ENCODE data around the gene C2orf68.

C2orf68 gene

DNA sequence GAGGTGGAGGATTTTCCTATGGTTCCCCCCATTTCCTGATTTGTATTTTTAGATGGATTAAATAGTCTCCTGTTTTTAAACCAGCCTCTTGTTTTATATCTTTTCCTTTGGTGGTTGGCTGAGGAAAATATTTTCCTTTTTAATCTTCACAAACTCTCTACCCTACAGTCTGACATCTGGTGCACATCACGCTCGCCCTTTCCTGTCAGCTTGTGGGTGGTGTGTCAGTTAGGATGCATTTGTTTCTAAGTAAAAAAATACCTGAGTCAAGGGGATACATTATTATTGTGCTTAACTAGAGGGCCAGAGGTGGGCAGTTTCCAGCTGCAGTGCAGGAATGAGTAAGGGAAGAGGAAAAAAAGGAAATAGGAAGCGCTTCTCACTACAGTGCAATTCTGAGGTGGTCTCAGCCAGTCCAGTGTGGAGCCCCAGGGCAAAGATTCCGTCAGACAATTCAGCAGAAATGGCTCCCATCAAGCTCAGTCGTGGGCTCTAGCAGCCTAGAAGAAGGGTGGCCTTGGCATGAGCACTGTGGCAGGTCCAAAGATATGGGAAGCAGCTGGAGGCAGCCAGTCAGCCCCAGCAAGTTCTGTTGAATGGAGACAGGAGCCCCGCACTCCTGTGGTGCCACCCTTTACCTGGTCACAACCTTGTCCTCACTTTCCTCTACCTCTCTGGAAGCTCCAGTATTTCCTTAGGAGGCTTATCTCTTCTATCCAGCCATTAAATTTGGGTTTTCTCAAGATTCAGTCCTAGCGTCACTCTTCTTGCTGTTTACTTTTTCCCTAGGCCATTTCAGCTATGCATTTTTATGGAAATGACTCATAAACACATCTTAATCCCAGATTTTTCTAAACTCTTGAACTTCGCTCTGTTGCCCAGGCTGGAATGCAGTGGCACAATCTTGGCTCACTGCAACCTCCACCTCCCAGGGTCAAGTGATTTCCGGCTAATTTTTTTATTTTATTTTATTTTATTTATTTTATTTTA is 37.6 kb upstream of the C2orf68 start:
- H3K9me3 Mint-ChIP-seq, result no peaks in the 10 kb centered on the region
- H3K4me3 Mint-ChIP-seq, result no peak overlapping the region
- H3K36me3 Mint-ChIP-seq (ENCODE audit: low read depth), result peaks cover 73% of the 10 kb centered on the region
- no peaks in the 10 kb centered on the region for H3K27me3 Mint-ChIP-seq (ENCODE audit: low read depth)
- H3K4me1 Mint-ChIP-seq, result no peaks in the 10 kb centered on the region
- TF ChIP-seq, protein P1, sequence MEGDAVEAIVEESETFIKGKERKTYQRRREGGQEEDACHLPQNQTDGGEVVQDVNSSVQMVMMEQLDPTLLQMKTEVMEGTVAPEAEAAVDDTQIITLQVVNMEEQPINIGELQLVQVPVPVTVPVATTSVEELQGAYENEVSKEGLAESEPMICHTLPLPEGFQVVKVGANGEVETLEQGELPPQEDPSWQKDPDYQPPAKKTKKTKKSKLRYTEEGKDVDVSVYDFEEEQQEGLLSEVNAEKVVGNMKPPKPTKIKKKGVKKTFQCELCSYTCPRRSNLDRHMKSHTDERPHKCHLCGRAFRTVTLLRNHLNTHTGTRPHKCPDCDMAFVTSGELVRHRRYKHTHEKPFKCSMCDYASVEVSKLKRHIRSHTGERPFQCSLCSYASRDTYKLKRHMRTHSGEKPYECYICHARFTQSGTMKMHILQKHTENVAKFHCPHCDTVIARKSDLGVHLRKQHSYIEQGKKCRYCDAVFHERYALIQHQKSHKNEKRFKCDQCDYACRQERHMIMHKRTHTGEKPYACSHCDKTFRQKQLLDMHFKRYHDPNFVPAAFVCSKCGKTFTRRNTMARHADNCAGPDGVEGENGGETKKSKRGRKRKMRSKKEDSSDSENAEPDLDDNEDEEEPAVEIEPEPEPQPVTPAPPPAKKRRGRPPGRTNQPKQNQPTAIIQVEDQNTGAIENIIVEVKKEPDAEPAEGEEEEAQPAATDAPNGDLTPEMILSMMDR (IDR thresholded peaks at IDR 0.05; ENCODE audit: unreplicated experiment in 3 of 3), result no peak
- no peak overlapping the region for H3K27ac Mint-ChIP-seq

DNA sequence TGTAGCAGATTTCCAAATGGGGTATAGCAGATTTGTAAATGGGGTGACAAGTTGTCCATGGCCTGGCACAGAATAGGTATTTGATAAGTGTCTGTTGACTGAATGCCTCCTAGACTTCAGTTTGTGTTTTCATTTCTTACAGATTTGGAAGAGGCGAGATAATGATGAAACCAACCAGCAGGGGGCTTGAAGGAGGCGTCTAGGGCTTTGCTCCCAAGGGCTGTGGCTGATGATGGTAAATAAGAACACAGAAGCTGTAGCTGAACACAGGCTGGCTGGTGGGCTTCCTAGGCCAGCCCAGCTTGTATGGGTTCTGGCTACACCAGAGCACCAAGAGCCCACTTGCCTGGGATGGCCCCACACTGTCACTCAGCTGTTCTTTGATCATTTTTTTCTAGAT is 36.8 kb upstream of the C2orf68 start:
- Mint-ChIP-seq H3K9me3 (no peaks in the 10 kb centered on the region), H3K27ac (peak overlapping the region in 1 of 3 experiments; percentile 2), H3K4me1 (no peaks in the 10 kb centered on the region), H3K36me3 (ENCODE audit: low read depth) (peaks cover 73% of the 10 kb centered on the region), H3K27me3 (ENCODE audit: low read depth) (no peaks in the 10 kb centered on the region), H3K4me3 (no peak overlapping the region)
- TF ChIP-seq, protein P1 (IDR thresholded peaks at IDR 0.05; ENCODE audit: unreplicated experiment in 3 of 3), result peak; percentile 29 to 34 (median 32)

DNA sequence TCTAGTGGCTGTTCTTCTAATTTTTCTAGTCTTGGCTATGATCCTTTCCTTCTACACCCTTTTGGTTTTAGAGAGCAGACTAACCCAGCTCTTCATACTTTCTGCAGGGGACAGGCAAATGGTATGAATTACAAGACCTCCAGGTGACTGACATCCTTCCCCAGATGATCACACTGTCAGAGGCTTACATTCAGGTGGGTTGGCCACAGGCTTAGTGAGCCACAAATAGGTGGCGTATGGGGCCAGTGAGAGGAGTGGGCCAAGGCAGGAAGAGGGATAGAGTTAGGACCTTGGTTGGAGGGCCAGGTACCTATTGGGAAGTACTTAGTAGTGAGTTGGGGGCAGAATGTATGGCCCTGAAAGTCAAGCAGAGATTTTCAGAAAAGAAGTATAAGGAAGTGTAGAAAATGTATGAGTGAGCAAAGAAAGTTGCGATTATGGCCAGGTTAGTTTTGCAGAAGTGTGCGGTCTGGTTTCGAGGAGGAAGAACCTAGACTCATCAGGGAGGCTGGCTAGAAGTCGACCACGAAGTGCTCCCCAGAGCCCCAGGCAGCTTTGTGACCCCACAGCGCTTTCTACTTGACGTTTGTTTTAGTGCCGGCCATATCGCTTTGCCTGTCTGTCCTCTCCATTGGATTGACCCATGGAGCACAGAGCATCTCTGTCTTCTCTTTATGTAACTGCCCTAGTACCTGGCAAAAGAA is 36.1 kb upstream of the C2orf68 start:
- H3K27ac Mint-ChIP-seq, result no peak overlapping the region
- H3K36me3 Mint-ChIP-seq (ENCODE audit: low read depth), result peaks cover 75% of the 10 kb centered on the region
- TF ChIP-seq, protein P1 (IDR thresholded peaks at IDR 0.05; ENCODE audit: unreplicated experiment in 3 of 3), result no peak
- no peak overlapping the region for H3K4me3 Mint-ChIP-seq
- no peaks in the 10 kb centered on the region for H3K27me3 Mint-ChIP-seq (ENCODE audit: low read depth)
- no peaks in the 10 kb centered on the region for H3K9me3 Mint-ChIP-seq
- H3K4me1 Mint-ChIP-seq, result no peaks in the 10 kb centered on the region

DNA sequence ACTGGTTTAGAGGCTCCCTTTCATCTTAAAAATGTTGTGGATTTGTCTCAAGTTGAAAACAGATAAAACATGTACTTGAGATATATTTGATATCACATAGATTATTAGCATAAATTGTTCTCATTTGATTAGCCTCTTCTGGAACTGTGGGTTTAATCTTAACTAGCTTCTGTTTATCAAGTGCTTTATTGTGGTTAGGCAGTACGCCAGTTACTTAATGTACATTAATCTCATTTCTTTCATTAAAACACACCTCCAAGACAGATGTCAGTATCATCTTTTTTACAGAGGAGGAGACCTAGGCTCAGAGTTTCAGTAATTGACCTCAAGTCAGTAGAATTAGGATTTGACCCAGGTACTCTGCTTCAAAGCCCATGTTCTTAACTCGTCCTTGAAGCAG is 34.3 kb upstream of the C2orf68 start:
- Mint-ChIP-seq H3K27me3 (ENCODE audit: low read depth) (no peaks in the 10 kb centered on the region), H3K4me3 (no peak overlapping the region), H3K4me1 (no peaks in the 10 kb centered on the region)

DNA sequence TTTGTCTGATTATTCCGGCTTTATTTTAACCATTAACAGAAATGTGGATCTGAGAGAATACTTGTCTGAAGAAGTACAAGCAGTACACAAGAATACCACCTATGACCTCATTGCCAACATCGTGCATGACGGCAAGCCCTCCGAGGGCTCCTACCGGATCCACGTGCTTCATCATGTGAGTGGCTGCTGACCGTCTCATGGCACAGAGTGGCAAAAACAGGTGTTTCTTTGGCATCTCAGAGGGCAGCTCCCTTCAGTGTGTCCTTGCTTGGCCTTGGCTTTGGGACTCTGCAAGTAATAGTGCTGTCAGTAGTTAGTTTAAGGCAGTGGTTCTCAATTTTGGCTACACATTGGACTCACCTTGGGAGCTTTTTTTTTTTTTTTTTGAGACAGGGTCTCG is 33.0 kb upstream of the C2orf68 start:
- Mint-ChIP-seq H3K4me3 (no peak overlapping the region), H3K27ac (no peak overlapping the region), H3K36me3 (ENCODE audit: low read depth) (peaks cover 87% of the 10 kb centered on the region), H3K27me3 (ENCODE audit: low read depth) (no peaks in the 10 kb centered on the region), H3K9me3 (no peaks in the 10 kb centered on the region), H3K4me1 (no peaks in the 10 kb centered on the region)
- TF ChIP-seq, protein P1 (IDR thresholded peaks at IDR 0.05; ENCODE audit: unreplicated experiment in 3 of 3), result no peak

More for the DNA sequence above, 34.3 kb upstream of the C2orf68 start:
- no peak overlapping the region for H3K27ac Mint-ChIP-seq
- H3K9me3 Mint-ChIP-seq, result no peaks in the 10 kb centered on the region
- H3K36me3 Mint-ChIP-seq (ENCODE audit: low read depth), result peaks cover 79% of the 10 kb centered on the region
- TF ChIP-seq, protein P1 (IDR thresholded peaks at IDR 0.05; ENCODE audit: unreplicated experiment in 3 of 3), result no peak
